ENCODE results near the gene NCLN. TPM values are rescaled to one million over a fixed set of nuclear protein-coding genes. Genes with fewer than 3 reads are reported as not detected.

NCLN gene, protein sequence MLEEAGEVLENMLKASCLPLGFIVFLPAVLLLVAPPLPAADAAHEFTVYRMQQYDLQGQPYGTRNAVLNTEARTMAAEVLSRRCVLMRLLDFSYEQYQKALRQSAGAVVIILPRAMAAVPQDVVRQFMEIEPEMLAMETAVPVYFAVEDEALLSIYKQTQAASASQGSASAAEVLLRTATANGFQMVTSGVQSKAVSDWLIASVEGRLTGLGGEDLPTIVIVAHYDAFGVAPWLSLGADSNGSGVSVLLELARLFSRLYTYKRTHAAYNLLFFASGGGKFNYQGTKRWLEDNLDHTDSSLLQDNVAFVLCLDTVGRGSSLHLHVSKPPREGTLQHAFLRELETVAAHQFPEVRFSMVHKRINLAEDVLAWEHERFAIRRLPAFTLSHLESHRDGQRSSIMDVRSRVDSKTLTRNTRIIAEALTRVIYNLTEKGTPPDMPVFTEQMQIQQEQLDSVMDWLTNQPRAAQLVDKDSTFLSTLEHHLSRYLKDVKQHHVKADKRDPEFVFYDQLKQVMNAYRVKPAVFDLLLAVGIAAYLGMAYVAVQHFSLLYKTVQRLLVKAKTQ
- 10 to 100 TPM; 34.0 to 68.1 (median 42.3) TPM for total RNA-seq
- polyA plus RNA-seq: 10 to 100 TPM; 63.1 to 66.8 TPM

- no peaks in the 10 kb centered on the region for H3K36me3 ChIP-seq
- FAIRE-seq: peak; percentile 93
- no peak for TF ChIP-seq CTCF (IDR thresholded peaks at IDR 0.05)
- H3K27ac ChIP-seq: peak within 1 kb of the TSS; percentile 22 to 79 (median 64)
- no peaks in the 10 kb centered on the region for H3K9me3 ChIP-seq
- intact Hi-C loops (cut with DNase I): no loop called here
- peak; percentile 94 to 97 (median 94) for DNase-seq
- peak within 1 kb of the TSS; percentile 84 to 100 (median 95) for H3K4me3 ChIP-seq
- peak; percentile 94 to 97 (median 96) for ATAC-seq
- H3K27me3 ChIP-seq: no peaks in the 10 kb centered on the region
- WGBS, 2 donors: 0 to 1% methylated on average over 43 to 69 of the region's 69 CpGs
- H3K4me1 ChIP-seq: peaks cover 0 to 11% (median 0%) of the 10 kb centered on the region in 3 donors
Observed at GRCh38 chr19:3185461-3186159, at the start of gene NCLN. Gene NCLN (plus strand): TSS chr19:3185930. CDS start chr19:3186031, 101 bp downstream.

DNA sequence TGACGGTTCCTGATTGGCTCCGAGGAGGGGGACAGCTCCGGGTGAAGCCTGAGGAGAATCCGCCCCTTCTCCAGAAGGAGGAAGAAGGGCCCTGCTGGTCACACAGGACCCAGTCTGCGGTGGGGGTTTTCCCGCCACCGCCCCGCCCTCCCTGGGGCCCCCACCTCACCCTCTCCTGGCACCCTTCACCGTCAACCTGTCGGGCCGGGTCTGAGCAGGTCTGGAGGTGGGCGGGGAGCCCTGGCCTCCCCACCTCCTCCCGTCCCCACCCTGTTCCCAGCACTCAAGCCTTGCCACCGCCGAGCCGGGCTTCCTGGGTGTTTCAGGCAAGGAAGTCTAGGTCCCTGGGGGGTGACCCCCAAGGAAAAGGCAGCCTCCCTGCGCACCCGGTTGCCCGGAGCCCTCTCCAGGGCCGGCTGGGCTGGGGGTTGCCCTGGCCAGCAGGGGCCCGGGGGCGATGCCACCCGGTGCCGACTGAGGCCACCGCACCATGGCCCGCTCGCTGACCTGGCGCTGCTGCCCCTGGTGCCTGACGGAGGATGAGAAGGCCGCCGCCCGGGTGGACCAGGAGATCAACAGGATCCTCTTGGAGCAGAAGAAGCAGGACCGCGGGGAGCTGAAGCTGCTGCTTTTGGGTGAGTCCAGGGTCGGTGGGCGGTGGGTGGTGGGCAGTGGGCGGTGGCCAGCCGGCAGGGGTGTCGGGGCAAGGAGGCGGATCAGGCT is 49.6 kb upstream of the NCLN start, which contains the start of gene GNA15:
TSS of gene GNA15 (plus strand) at position 73 of the 723 bp plus-strand sequence. CDS start at position 491, 418 bp downstream.
- Histone ChIP-seq H3K9me3 (no peaks in the 10 kb centered on the region), H3K4me3 (peak within 1 kb of the TSS in 1 of 4 donors; percentile 31), H3K27me3 (no peaks in the 10 kb centered on the region), H3K27ac (peak within 1 kb of the TSS in 1 of 4 donors; percentile 44), H3K4me1 (no peaks in the 10 kb centered on the region), H3K36me3 (no peaks in the 10 kb centered on the region)
- TF ChIP-seq CTCF (IDR thresholded peaks at IDR 0.05): no peak
- peak in 3 of 4 donors; percentile 49 to 65 (median 51) for ATAC-seq
- DNase-seq: peak in 1 of 6 donors; percentile 63
- 53 to 68% methylated on average over 34 to 40 of the region's 40 CpGs for WGBS, 2 donors
- FAIRE-seq: no peak
- intact Hi-C loops (cut with DNase I): no loop called here

GRCh38 chr19:3136684-3137055 is 49.1 kb upstream of the NCLN start:
- WGBS, 2 donors: 74 to 88% methylated on average over 16 of the region's 16 CpGs
- no peak for TF ChIP-seq CTCF (IDR thresholded peaks at IDR 0.05)
- Histone ChIP-seq H3K9me3 (no peaks in the 10 kb centered on the region), H3K27ac (no peak overlapping the region), H3K4me3 (peak overlapping the region in 1 of 4 donors; percentile 31), H3K4me1 (no peaks in the 10 kb centered on the region), H3K36me3 (no peaks in the 10 kb centered on the region), H3K27me3 (no peaks in the 10 kb centered on the region)
- FAIRE-seq (no peak), DNase-seq (no peak), ATAC-seq (no peak)
- intact Hi-C loops (cut with DNase I): no loop called here

GRCh38 chr19:3137119-3137518 is 48.6 kb upstream of the NCLN start:
- no peak for FAIRE-seq

More at GRCh38 chr19:3137119-3137518, 48.6 kb upstream of the NCLN start:
- peak overlapping the region in 1 of 4 donors; percentile 31 for H3K4me3 ChIP-seq
- no peak overlapping the region for H3K27ac ChIP-seq
- intact Hi-C loops (cut with DNase I): no loop called here
- no peaks in the 10 kb centered on the region for H3K27me3 ChIP-seq
- WGBS, 2 donors: 65 to 73% methylated on average over 7 of the region's 7 CpGs
- H3K4me1 ChIP-seq: no peaks in the 10 kb centered on the region
- no peaks in the 10 kb centered on the region for H3K36me3 ChIP-seq
- DNase-seq: no peak
- H3K9me3 ChIP-seq: no peaks in the 10 kb centered on the region
- no peak for ATAC-seq
- TF ChIP-seq CTCF (IDR thresholded peaks at IDR 0.05): no peak
